RCC 7860 (cell line): Measurements from ENCODE around the gene C22orf15.

Experiments used
- DNase-seq: peaks from one replicate; pipeline ENCODE4 v3.0.0-alpha.2; 2015; ENCODE audit warnings: low spot score
- FAIRE-seq: peaks from 2 replicates; lab custom pipeline; 2012; peaks lifted over from hg19 to GRCh38; lab: Jason Lieb, UNC

The C22orf15 gene

GRCh38 chr22:23750714-23751440, 11.9 kb upstream of the C22orf15 start, which contains the start of gene ZNF70:
Gene ZNF70, minus strand, starts transcription at chr22:23751112. Its CDS starts 5,972 bp downstream, at chr22:23745140.
- FAIRE-seq: no peak
- DNase-seq: peak; percentile 48

- DNase-seq (no peak), FAIRE-seq (no peak)
These were observed 11.3 kb upstream of the C22orf15 start for GRCh38 chr22:23751441-23751996.

- FAIRE-seq: no peak
- DNase-seq: no peak
These were observed 10.6 kb upstream of the C22orf15 start for GRCh38 chr22:23752090-23752691.

- FAIRE-seq (no peak), DNase-seq (no peak)
These were observed 10.0 kb upstream of the C22orf15 start for GRCh38 chr22:23752750-23753149.

GRCh38 chr22:23753385-23753784, 9.4 kb upstream of the C22orf15 start:
- FAIRE-seq (no peak), DNase-seq (no peak)

GRCh38 chr22:23754220-23754919, 8.4 kb upstream of the C22orf15 start, which contains the start of gene VPREB3:
Gene VPREB3, minus strand, starts transcription at chr22:23754425. Its CDS starts 62 bp downstream, at chr22:23754363.
- DNase-seq (no peak), FAIRE-seq (no peak)

- FAIRE-seq (no peak), DNase-seq (no peak)
These were observed 7.7 kb upstream of the C22orf15 start for GRCh38 chr22:23754980-23755636.

- FAIRE-seq: no peak
- no peak for DNase-seq
These were observed 7.1 kb upstream of the C22orf15 start for GRCh38 chr22:23755711-23756110.

- no peak for FAIRE-seq
- DNase-seq: no peak
These were observed 5.9 kb upstream of the C22orf15 start for GRCh38 chr22:23756891-23757290.

- DNase-seq: no peak
- no peak for FAIRE-seq
These were observed 3.2 kb upstream of the C22orf15 start for GRCh38 chr22:23759566-23759965.

GRCh38 chr22:23760056-23760455, 2.7 kb upstream of the C22orf15 start:
- DNase-seq (no peak), FAIRE-seq (no peak)

- DNase-seq (no peak), FAIRE-seq (no peak)
These were observed 772 bp downstream of the C22orf15 start for GRCh38 chr22:23763579-23763945.

GRCh38 chr22:23763954-23764353, 1.2 kb downstream of the C22orf15 start:
- no peak for DNase-seq
- no peak for FAIRE-seq

GRCh38 chr22:23764899-23765881, 2.4 kb downstream of the C22orf15 start:
- no peak for FAIRE-seq

GRCh38 chr22:23767303-23767672, 4.5 kb downstream of the C22orf15 start:
- FAIRE-seq (no peak), DNase-seq (no peak)

More at GRCh38 chr22:23764899-23765881, 2.4 kb downstream of the C22orf15 start:
- DNase-seq: no peak

GRCh38 chr22:23767673-23768548, 5.1 kb downstream of the C22orf15 start, which contains the start of gene CHCHD10:
Gene CHCHD10, minus strand, starts transcription at chr22:23767972. Its CDS starts 98 bp downstream, at chr22:23767874.
- FAIRE-seq (no peak), DNase-seq (no peak)

GRCh38 chr22:23769321-23769965, 6.7 kb downstream of the C22orf15 start:
- no peak for FAIRE-seq
- no peak for DNase-seq

GRCh38 chr22:23772315-23772648, 9.5 kb downstream of the C22orf15 start:
- DNase-seq: no peak
- no peak for FAIRE-seq
